H9 (cell line): Measurements from ENCODE around the gene DNAH11. TPM values are rescaled to one million over a fixed set of nuclear protein-coding genes. Genes with fewer than 3 reads are reported as not detected.
A peak's percentile ranks its signal among the peaks of the same experiment; 100 is the strongest.

Source experiments
- DNase-seq: peaks from one replicate; pipeline ENCODE4 v3.0.0-alpha.2; 2017
- H2AFZ ChIP-seq: one replicate; pipeline ENCODE4 v1.6.1; 2013; ENCODE audit warnings: mild to moderate bottlenecking, low read length, control low read depth, moderate library complexity
- H2AK5ac ChIP-seq: 2 replicates; pipeline ENCODE4 v1.6.1; 2013; ENCODE audit warnings: low read length, control low read depth, mixed read lengths; ENCODE audit not compliant: insufficient read length
- H2BK120ac ChIP-seq: one replicate; pipeline ENCODE4 v1.6.1; 2013; ENCODE audit warnings: low read depth, mild to moderate bottlenecking, low read length, control low read depth, inconsistent platforms; ENCODE audit not compliant: poor library complexity, severe bottlenecking
- H2BK12ac ChIP-seq: 2 replicates; pipeline ENCODE4 v1.6.1; 2013; ENCODE audit warnings: low read length, control low read depth, mixed read lengths, low read depth; ENCODE audit not compliant: insufficient read length
- H2BK15ac ChIP-seq: 2 replicates; pipeline ENCODE4 v1.6.1; 2013; ENCODE audit warnings: low read depth, low read length, control low read depth
- H2BK20ac ChIP-seq: one replicate; pipeline ENCODE4 v1.6.1; 2013; ENCODE audit warnings: low read depth, mild to moderate bottlenecking, low read length, control low read depth, inconsistent platforms; ENCODE audit not compliant: poor library complexity, severe bottlenecking
- H2BK5ac ChIP-seq: 2 replicates; pipeline ENCODE4 v1.6.1; 2013; ENCODE audit warnings: low read length, control low read depth, mixed read lengths; ENCODE audit not compliant: insufficient read length
- H3K14ac ChIP-seq: 2 replicates; pipeline ENCODE4 v1.6.1; 2013; ENCODE audit warnings: low read length, control low read depth; ENCODE audit not compliant: insufficient read depth
- H3K18ac ChIP-seq: 2 replicates; pipeline ENCODE4 v1.6.1; 2013; ENCODE audit warnings: low read depth, mild to moderate bottlenecking, mixed read lengths, low read length, control low read depth; ENCODE audit not compliant: insufficient read length
- H3K23ac ChIP-seq: 2 replicates; pipeline ENCODE4 v1.6.1; 2013; ENCODE audit warnings: low read length, control low read depth, mixed read lengths, low read depth; ENCODE audit not compliant: insufficient read length
- H3K23me2 ChIP-seq: 2 replicates; pipeline ENCODE4 v1.6.1; 2013; ENCODE audit warnings: low read depth, mild to moderate bottlenecking, mixed read lengths, low read length, control low read depth; ENCODE audit not compliant: insufficient read length, poor library complexity, severe bottlenecking
- H3K27ac ChIP-seq: 2 replicates; pipeline ENCODE4 v1.5.1; 2013; ENCODE audit warnings: low read length, control low read depth, mixed read lengths, low read depth; ENCODE audit not compliant: insufficient read length
- H3K27me3 ChIP-seq: 2 replicates; pipeline ENCODE4 v1.6.1; 2013; ENCODE audit warnings: low read length, control low read depth, inconsistent platforms; ENCODE audit not compliant: insufficient read depth
- H3K4ac ChIP-seq: 2 replicates; pipeline ENCODE4 v1.6.1; 2013; ENCODE audit warnings: low read depth, mild to moderate bottlenecking, control low read depth, inconsistent platforms, low read length, moderate library complexity
- H3K4me1 ChIP-seq: 2 replicates; pipeline ENCODE4 v1.6.1; 2013; ENCODE audit warnings: low read length, control low read depth, inconsistent platforms; ENCODE audit not compliant: insufficient read depth
- H3K4me2 ChIP-seq: 2 replicates; pipeline ENCODE4 v1.6.1; 2013; ENCODE audit warnings: low read length, control low read depth, mixed read lengths; ENCODE audit not compliant: insufficient read length, insufficient read depth
- H3K56ac ChIP-seq: 2 replicates; pipeline ENCODE4 v1.6.1; 2013; ENCODE audit warnings: low read depth, mild to moderate bottlenecking, mixed read lengths, low read length, control low read depth; ENCODE audit not compliant: insufficient read length
- H3K79me1 ChIP-seq: 2 replicates; pipeline ENCODE4 v1.6.1; 2013; ENCODE audit warnings: low read depth, mild to moderate bottlenecking, moderate library complexity, low read length, control low read depth, inconsistent platforms; ENCODE audit not compliant: insufficient read depth, poor library complexity, severe bottlenecking
- H3K79me2 ChIP-seq: 2 replicates; pipeline ENCODE4 v1.6.1; 2013; ENCODE audit warnings: low read length, control low read depth, inconsistent platforms; ENCODE audit not compliant: insufficient read depth
- H3K9ac ChIP-seq: 2 replicates; pipeline ENCODE4 v1.6.1; 2013; ENCODE audit warnings: low read length, control low read depth, mixed read lengths; ENCODE audit not compliant: insufficient read length; ENCODE audit errors: extremely low read depth
- H3K9me3 ChIP-seq: one replicate; pipeline ENCODE4 v1.6.1; 2013; ENCODE audit warnings: low read depth, low read length, inconsistent platforms; ENCODE audit not compliant: control insufficient read depth
- H3T11ph ChIP-seq: one replicate; pipeline ENCODE4 v1.6.1; 2013; ENCODE audit warnings: mild to moderate bottlenecking, low read length, control low read depth, inconsistent platforms
- H4K20me1 ChIP-seq: one replicate; pipeline ENCODE4 v1.6.1; 2013; ENCODE audit not compliant: control insufficient read depth, insufficient read length, insufficient read depth
- H4K5ac ChIP-seq: 2 replicates; pipeline ENCODE4 v1.6.1; 2013; ENCODE audit warnings: low read depth, mild to moderate bottlenecking, mixed read lengths, low read length, control low read depth; ENCODE audit not compliant: insufficient read length
- H4K8ac ChIP-seq: replicated peaks from 2 replicates; pipeline ENCODE4 v1.6.1; 2013; ENCODE audit warnings: low read length, control low read depth, mixed read lengths, low read depth; ENCODE audit not compliant: insufficient read length
- H4K91ac ChIP-seq: 2 replicates; pipeline ENCODE4 v1.6.1; 2013; ENCODE audit warnings: low read depth, mild to moderate bottlenecking, moderate library complexity, mixed read lengths, low read length, control low read depth; ENCODE audit not compliant: insufficient read length
- H3K27ac Mint-ChIP-seq, 3 experiments: 2 replicates in 2 of 3; 3 replicates in 1 of 3; pipeline ENCODE4 v1.8.0; 2020 to 2021; ENCODE audit warnings: mixed read lengths in 3 of 3, mild to moderate bottlenecking in 1 of 3, moderate library complexity in 1 of 3
- H3K27me3 Mint-ChIP-seq: 2 replicates; pipeline ENCODE4 v1.8.0; 2021; ENCODE audit warnings: low read depth, mild to moderate bottlenecking, moderate library complexity, mixed read lengths
- H3K36me3 Mint-ChIP-seq, 3 experiments: 2 replicates in 2 of 3; 3 replicates in 1 of 3; pipeline ENCODE4 v1.8.0; 2020 to 2021; ENCODE audit warnings: low read depth in 3 of 3, mixed read lengths in 3 of 3; ENCODE audit not compliant: insufficient read depth in 1 of 3
- H3K4me1 Mint-ChIP-seq, 2 experiments: 2 replicates each; pipeline ENCODE4 v1.8.0; 2020; ENCODE audit warnings: mixed read lengths in 2 of 2
- H3K4me3 Mint-ChIP-seq, 2 experiments: 2 replicates in 1 of 2; 3 replicates in 1 of 2; pipeline ENCODE4 v1.8.0; 2020 to 2021; ENCODE audit warnings: mild to moderate bottlenecking in 2 of 2, mixed read lengths in 2 of 2, moderate library complexity in 1 of 2
- H3K9me3 Mint-ChIP-seq, 2 experiments: 2 replicates in 1 of 2; 3 replicates in 1 of 2; pipeline ENCODE4 v1.8.0; 2020; ENCODE audit warnings: mild to moderate bottlenecking in 2 of 2, mixed read lengths in 2 of 2, moderate library complexity in 1 of 2
- CTCF ChIP-seq: fragments of 200-600 bp; sonication (generic); conservative IDR thresholded peaks from 3 replicates; pipeline ENCODE4 v1.8.0; 2021; ENCODE audit warnings: antibody characterized with exemption, mild to moderate bottlenecking
- WGBS: extraction: QIAGEN DNeasy Blood & Tissue Kit; methylation state at CpG from one replicate; pipeline ENCODE4 v1.1.7; 2013; ENCODE audit warnings: missing lambda C conversion rate, low lambda C conversion rate, mixed read lengths; ENCODE audit not compliant: insufficient read length; ENCODE audit errors: extremely low coverage; 5-methylcytosine and 5-hydroxymethylcytosine counted together
- total RNA-seq: library from RNA; stranded (reverse); gene quantifications from 2 replicates; pipeline ENCODE4 v1.2.1, GENCODE V29; 2021

The DNAH11 gene
- total RNA-seq, 1 experiment from 2014 or later: 2.5 TPM

- TF ChIP-seq CTCF: no peak
- Mint-ChIP-seq H3K4me3 (no peak overlapping the region), H3K27me3 (no peaks in the 10 kb centered on the region), H3K9me3 (no peaks in the 10 kb centered on the region), H3K36me3 (peaks cover 25 to 34% (median 33%) of the 10 kb centered on the region in 3 experiments; a peak in 6 of 7 replicates), H3K27ac (peak overlapping the region in 1 of 3 experiments; percentile 90; a peak in 1 of 7 replicates), H3K4me1 (peaks cover 52 to 59% of the 10 kb centered on the region in 2 experiments)
- Histone ChIP-seq H2BK20ac (no peak overlapping the region), H3T11ph (no peak overlapping the region), H4K20me1 (no peaks in the 10 kb centered on the region), H3K14ac (no peak overlapping the region), H2BK15ac (no peak overlapping the region), H3K23me2 (no peaks in the 10 kb centered on the region), H3K9ac (no peak overlapping the region), H3K4me1 (peaks cover 2% of the 10 kb centered on the region; the same call in 1 of the 2 replicates), H2AK5ac (no peak overlapping the region), H2BK12ac (no peak overlapping the region), H4K8ac (no peak overlapping the region), H3K79me2 (peaks cover 13% of the 10 kb centered on the region; the same call in 1 of the 2 replicates), H3K56ac (no peak overlapping the region), H2AFZ (no peak overlapping the region), H3K4ac (no peak overlapping the region), H3K18ac (no peak overlapping the region), H3K23ac (no peak overlapping the region), H3K27ac (no peak overlapping the region), H3K9me3 (no peaks in the 10 kb centered on the region), H3K27me3 (no peaks in the 10 kb centered on the region), H4K5ac (no peak overlapping the region), H4K91ac (no peak overlapping the region), H3K79me1 (no peaks in the 10 kb centered on the region), H2BK120ac (no peak overlapping the region), H3K4me2 (no peak overlapping the region), H2BK5ac (no peak overlapping the region)
- no CpG with 5 or more reads among the region's 2 CpGs for WGBS
- no peak for DNase-seq
Measured at GRCh38 chr7:21918216-21918615, 375.4 kb downstream of the DNAH11 start.
